ENCODE data around the gene UBR3. TPM values are rescaled to one million over a fixed set of nuclear protein-coding genes. Genes with fewer than 3 reads are reported as not detected.
A peak's percentile ranks its signal among the peaks of the same experiment; 100 is the strongest.
"Not testable (repeated sequence)": the region's sequence is repeated elsewhere in the genome, so short reads cannot be mapped to it uniquely, and the experiment has no call there.

Gene UBR3
- polyA plus RNA-seq, 2 of the 4 experiments (the other 2 are of a cell fraction) = 11.0 to 23.1 TPM

DNA sequence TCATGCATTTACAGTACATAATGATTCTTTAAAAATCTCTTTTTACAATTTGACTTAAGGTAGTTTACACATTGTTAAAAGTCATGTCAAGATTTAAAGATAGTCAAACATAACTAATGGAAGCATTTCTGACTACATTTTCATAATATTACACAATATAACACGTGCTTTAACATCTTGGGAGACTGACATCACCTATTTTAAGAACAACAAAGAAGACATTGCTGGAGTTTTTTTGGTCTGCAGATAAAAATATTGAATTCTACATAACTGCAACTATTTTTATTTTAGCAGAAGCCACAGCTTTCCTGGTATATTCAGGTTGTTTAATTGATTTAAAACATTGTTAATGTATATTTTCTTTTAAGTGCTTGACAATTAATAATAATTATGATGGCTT lies 65.7 kb downstream of the UBR3 start:
- no peak for ATAC-seq
- Histone ChIP-seq H3K9me3 (no peaks in the 10 kb centered on the region), H3K4me1 (peaks cover 33% of the 10 kb centered on the region), H3K27ac (no peak overlapping the region), H3K4me2 (no peak overlapping the region), H3K4me3 (no peak overlapping the region)
- 69% methylated on average over 1 of the region's 1 CpG for WGBS (ENCODE audit: missing lambda C conversion rate)
- DNase-seq (ENCODE audit: low read depth in 1 of 2, low spot score in 1 of 2) = no peak
- ChIA-PET POLR2A (no interaction called here), CTCF (no interaction called here)
- TF ChIP-seq ZSCAN20 (CRISPR knock-in tag; IDR thresholded peaks at IDR 0.05) = no peak
- TF ChIP-seq JUN (IDR thresholded peaks at IDR 0.05) = no peak
- TF ChIP-seq NFE2L2 (conservative IDR thresholded peaks at IDR 0.05; ENCODE audit: low read length) = no peak
- no peak for TF ChIP-seq MAFK (IDR thresholded peaks at IDR 0.05; ENCODE audit: partially characterized antibody)
- TF ChIP-seq FOSL2 (IDR thresholded peaks at IDR 0.05) = no peak
- no peak for TF ChIP-seq FOSL2 (CRISPR knock-in tag; IDR thresholded peaks at IDR 0.05)
- no peak for TF ChIP-seq NPAS2 (CRISPR knock-in tag; IDR thresholded peaks at IDR 0.05; ENCODE audit: borderline replicate concordance)
- no peak for TF ChIP-seq RNF2 (IDR thresholded peaks at IDR 0.05; ENCODE audit: borderline replicate concordance, low read depth)
- no peak for TF ChIP-seq MYC (IDR thresholded peaks at IDR 0.05; ENCODE audit: borderline replicate concordance, low read length)
- TF ChIP-seq, protein P1, sequence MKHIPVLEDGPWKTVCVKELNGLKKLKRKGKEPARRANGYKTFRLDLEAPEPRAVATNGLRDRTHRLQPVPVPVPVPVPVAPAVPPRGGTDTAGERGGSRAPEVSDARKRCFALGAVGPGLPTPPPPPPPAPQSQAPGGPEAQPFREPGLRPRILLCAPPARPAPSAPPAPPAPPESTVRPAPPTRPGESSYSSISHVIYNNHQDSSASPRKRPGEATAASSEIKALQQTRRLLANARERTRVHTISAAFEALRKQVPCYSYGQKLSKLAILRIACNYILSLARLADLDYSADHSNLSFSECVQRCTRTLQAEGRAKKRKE (CRISPR knock-in tag; IDR thresholded peaks at IDR 0.05; ENCODE audit: low read depth) = no peak
- TF ChIP-seq KDM1A (IDR thresholded peaks at IDR 0.05; ENCODE audit: low read depth) = no peak
- TF ChIP-seq BHLHE40 (IDR thresholded peaks at IDR 0.05; ENCODE audit: low read depth, low read length) = no peak
- TF ChIP-seq, protein P2, sequence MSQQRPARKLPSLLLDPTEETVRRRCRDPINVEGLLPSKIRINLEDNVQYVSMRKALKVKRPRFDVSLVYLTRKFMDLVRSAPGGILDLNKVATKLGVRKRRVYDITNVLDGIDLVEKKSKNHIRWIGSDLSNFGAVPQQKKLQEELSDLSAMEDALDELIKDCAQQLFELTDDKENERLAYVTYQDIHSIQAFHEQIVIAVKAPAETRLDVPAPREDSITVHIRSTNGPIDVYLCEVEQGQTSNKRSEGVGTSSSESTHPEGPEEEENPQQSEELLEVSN (IDR thresholded peaks at IDR 0.05; ENCODE audit: borderline replicate concordance, low read depth) = no peak
- TF ChIP-seq CHD4 (IDR thresholded peaks at IDR 0.05; ENCODE audit: borderline replicate concordance) = no peak
- FAIRE-seq = no peak

DNA sequence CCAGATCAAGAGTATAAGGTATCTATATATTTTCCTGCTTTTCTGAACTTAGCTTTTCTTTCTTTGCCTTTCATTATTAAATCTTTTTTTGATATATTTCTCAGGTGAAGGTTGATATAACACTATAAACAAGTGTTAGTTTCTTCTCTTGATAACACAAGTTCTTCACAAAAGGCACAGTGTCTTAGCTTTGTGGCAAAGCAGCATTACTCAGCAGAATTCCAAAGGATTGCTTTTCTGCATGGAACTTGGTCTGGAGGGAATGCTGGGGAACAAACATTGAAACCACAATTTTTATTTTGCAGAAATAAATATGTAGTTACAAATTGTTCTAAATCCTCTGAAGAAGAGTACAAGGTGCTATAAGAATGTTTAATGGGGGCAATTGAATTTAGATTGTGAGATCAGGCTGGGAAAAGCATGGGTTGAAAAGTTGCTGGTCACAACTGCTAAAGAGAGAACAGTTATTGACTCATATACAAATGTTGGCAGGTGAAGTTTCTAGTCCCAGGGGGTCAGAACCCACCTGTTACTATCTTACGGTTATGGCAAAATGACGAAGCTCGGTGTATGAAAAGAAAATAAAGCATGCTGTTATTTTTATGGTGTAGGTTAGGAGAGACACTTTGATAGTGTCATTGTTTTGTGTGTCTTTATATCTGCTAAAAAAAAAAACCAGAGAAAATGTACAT lies 68.2 kb downstream of the UBR3 start:
- Histone ChIP-seq H3K4me3 (no peak overlapping the region), H3K9me3 (no peaks in the 10 kb centered on the region), H3K27ac (peak overlapping the region; percentile 71 to 80), H3K4me1 (peaks cover 33% of the 10 kb centered on the region), H3K4me2 (peak overlapping the region; percentile 44)
- FAIRE-seq (no peak), ATAC-seq (peak in 1 of 2 experiments; percentile 51; a peak in 1 of 6 replicates), DNase-seq (ENCODE audit: low read depth in 1 of 2, low spot score in 1 of 2) (peak in 1 of 2 experiments; percentile 31)
- TF ChIP-seq CBX2 (IDR thresholded peaks at IDR 0.05; ENCODE audit: borderline replicate concordance, low read depth) = no peak
- TF ChIP-seq MAFK (IDR thresholded peaks at IDR 0.05; ENCODE audit: partially characterized antibody) = peak; percentile 83
- TF ChIP-seq NFE2L2 (conservative IDR thresholded peaks at IDR 0.05; ENCODE audit: low read length) = peak; percentile 29; the same call in 1 of the 2 replicates
- no peak for TF ChIP-seq HOXB5 (CRISPR knock-in tag; IDR thresholded peaks at IDR 0.05)
- CTCF ChIA-PET = interaction anchor here (1.0 to 1.6 kb wide), 3 partner anchors 13 to 33 kb away, joined by 3 to 4 read pairs (median 3); no protein-coding TSS in a partner anchor
- 91% methylated on average over 3 of the region's 3 CpGs for WGBS (ENCODE audit: missing lambda C conversion rate)
- POLR2A ChIA-PET = interaction anchor here (0.6 kb wide), 1 partner anchor 66 kb away, joined by 6 read pairs; no protein-coding TSS in a partner anchor

DNA sequence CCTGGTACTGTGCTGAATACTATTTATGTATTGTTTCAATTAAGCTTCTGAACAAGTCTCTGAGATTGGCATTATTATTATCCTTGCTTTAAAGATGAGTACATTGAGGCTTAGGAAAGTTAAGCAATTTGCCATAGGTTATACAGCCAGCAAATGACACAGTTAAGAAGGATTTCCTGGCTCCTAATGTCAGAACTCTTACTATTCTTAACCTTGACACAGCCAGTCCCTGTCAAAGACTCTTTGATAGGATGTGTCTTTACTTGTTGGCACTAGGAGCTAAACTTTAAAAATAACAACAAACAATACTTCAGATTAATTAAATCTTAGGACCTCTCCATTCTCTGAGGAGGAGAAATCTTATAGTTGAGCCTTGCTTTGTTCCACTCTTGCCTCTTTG lies 70.6 kb downstream of the UBR3 start:
- Histone ChIP-seq H3K27ac (no peak overlapping the region), H3K4me3 (no peak overlapping the region), H3K9me3 (no peaks in the 10 kb centered on the region), H3K4me1 (peaks cover 16% of the 10 kb centered on the region), H3K4me2 (no peak overlapping the region)
- POLR2A ChIA-PET = no interaction called here
- DNase-seq (ENCODE audit: low read depth in 1 of 2, low spot score in 1 of 2) = no peak
- TF ChIP-seq CBX8 (IDR thresholded peaks at IDR 0.05) (no peak), BHLHE40 (IDR thresholded peaks at IDR 0.05; ENCODE audit: low read depth, low read length) (no peak), JUN (IDR thresholded peaks at IDR 0.05) (no peak)
- TF ChIP-seq, protein P3, sequence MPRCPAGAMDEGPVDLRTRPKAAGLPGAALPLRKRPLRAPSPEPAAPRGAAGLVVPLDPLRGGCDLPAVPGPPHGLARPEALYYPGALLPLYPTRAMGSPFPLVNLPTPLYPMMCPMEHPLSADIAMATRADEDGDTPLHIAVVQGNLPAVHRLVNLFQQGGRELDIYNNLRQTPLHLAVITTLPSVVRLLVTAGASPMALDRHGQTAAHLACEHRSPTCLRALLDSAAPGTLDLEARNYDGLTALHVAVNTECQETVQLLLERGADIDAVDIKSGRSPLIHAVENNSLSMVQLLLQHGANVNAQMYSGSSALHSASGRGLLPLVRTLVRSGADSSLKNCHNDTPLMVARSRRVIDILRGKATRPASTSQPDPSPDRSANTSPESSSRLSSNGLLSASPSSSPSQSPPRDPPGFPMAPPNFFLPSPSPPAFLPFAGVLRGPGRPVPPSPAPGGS (IDR thresholded peaks at IDR 0.05) = no peak
- FAIRE-seq = no peak
- no peak for ATAC-seq
- CTCF ChIA-PET = no interaction called here

DNA sequence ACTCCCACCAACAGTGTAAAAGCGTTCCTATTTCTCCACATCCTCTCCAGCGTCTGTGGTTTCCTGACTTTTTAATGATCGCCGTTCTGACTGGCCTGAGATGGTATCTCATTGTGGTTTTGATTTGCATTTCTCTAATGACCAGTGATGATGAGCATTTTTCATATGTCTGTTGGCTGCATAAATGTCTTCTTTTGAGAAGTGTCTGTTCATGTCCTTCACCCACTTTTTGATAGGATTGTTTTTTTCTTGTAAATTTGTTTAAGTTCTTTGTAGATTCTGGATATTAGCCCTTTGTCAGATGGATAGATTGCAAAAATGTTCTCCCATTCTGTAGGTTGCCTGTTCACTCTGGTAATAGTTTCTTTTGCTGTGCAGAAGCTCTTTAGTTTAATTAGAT lies 72.8 kb downstream of the UBR3 start:
- H3K4me3 ChIP-seq; ATAC-seq; POLR2A ChIA-PET; H3K4me1 ChIP-seq; FAIRE-seq; H3K9me3 ChIP-seq; CTCF ChIA-PET; DNase-seq (ENCODE audit: low read depth in 1 of 2, low spot score in 1 of 2); H3K4me2 ChIP-seq; H3K27ac ChIP-seq: not testable (repeated sequence)
- 95% methylated on average over 4 of the region's 4 CpGs for WGBS (ENCODE audit: missing lambda C conversion rate)
